ENCODE data around the gene CPZ. TPM values are rescaled to one million over a fixed set of nuclear protein-coding genes. Genes with fewer than 3 reads are reported as not detected.

CPZ gene
- 0.31 TPM for total RNA-seq

DNA sequence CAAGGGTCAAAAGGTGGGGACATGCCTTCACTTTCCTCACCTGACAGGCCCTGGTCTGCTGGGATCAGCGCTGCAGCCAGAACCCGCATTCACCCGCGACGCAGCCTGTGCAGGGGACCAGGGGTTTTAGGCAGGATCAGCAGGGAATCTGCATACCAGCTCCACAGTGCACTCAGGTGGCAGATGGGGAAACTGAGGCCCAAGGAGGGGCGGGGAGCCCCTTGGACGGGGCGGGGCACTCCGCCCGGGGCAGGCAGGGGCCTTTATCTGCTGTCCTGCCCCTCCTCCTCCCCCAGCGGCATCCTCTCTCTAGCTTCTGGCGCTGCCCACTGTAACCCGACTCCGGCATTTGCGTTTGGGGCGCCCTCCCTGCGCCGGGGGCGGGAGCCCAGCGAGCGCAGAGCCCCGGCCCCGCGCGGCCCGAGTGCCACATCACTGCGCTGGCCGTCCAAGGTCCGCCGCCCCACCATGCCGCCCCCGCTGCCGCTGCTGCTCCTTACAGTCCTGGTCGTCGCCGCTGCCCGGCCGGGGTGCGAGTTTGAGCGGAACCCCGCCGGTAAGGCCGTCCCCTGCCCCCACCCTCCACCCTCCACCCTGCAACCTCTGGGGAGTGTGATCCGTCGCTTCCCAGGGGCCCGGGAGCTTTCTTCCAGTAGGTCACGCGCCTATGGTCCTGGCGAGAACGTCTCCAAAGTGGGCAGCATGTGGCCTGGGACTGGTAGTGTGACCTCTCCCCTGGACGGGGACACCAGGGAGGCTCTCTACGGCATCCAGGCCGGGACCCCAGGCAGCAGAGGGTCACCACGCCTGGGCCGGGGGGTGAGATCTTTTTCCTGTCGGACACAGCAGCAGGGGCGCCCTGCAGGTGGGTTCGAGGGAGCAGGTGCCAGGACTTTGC, at the start of gene CPZ:
TSS of gene CPZ (plus strand) at position 400 of the 898 bp plus-strand sequence. CDS start at position 469, 69 bp downstream.

DNA sequence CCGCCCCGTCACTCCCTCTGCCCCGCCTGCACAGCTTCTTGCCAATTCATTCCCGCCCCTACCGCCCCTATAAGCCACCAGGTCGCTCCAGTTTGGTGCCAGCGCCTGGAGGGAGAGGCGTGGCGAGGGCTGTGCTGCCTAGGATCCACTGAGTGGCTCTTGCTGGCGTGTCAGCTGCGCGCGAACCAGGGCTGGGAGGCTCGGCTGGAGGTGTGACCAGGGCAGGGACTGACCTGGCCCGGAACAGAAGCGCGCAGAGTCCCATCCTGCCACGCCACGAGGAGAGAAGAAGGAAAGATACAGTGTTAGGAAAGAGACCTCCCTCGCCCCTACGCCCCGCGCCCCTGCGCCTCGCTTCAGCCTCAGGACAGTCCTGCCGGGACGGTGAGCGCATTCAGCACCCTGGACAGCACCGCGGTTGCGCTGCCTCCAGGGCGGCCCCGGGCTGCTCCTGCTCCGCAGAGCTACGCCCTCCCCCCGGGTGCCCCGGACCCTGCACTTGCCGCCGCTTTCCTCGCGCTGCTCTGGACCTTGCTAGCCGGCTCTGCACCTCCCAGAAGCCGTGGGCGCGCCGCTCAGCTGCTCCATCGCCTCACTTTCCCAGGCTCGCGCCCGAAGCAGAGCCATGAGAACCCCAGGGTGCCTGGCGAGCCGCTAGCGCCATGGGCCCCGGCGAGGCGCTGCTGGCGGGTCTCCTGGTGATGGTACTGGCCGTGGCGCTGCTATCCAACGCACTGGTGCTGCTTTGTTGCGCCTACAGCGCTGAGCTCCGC, 12.1 kb upstream of the CPZ start, which contains the start of gene GPR78:
TSS of gene GPR78 (plus strand) at position 72 of the 773 bp plus-strand sequence. CDS start at position 663, 591 bp downstream.

Other genes with a start within 250 kb of the CPZ start
- 51.6 TPM for gene ACOX3, start 152.0 kb upstream of the CPZ start, total RNA-seq
- gene TRMT44, start 152.0 kb upstream of the CPZ start, total RNA-seq = 52.9 TPM
- not detected for gene GPR78, start 12.4 kb upstream of the CPZ start, total RNA-seq

Measured in parietal lobe (tissue), 1 donor.